Measurements from ENCODE around the gene ATAD3A. TPM values are rescaled to one million over a fixed set of nuclear protein-coding genes. Genes with fewer than 3 reads are reported as not detected.

ATAD3A gene
- total RNA-seq, 4 donors from 2014 or later: 18.3 to 29.3 (median 25.2) TPM

- intact Hi-C loops (cut with DNase I): no loop called here
- Histone ChIP-seq H3K27me3 (no peaks in the 10 kb centered on the region), H3K27ac (replicated peaks in 1 of 4) (peak overlapping the region in 1 of 4 donors; percentile 22), H3K4me3 (no peak overlapping the region), H3K9me3 (peaks cover 0 to 14% (median 10%) of the 10 kb centered on the region in 4 donors), H3K4me1 (peaks cover 10 to 41% (median 39%) of the 10 kb centered on the region in 4 donors), H3K36me3 (peaks cover 5 to 46% (median 20%) of the 10 kb centered on the region in 4 donors)
- no peak for DNase-seq (ENCODE audit: extremely low spot score)
- no peak for TF ChIP-seq POLR2AphosphoS5 (IDR thresholded peaks at IDR 0.05)
- no peak for TF ChIP-seq POLR2A (IDR thresholded peaks at IDR 0.05; ENCODE audit: low read depth)
- no peak for TF ChIP-seq EP300 (IDR thresholded peaks at IDR 0.05)
- TF ChIP-seq CTCF (IDR thresholded peaks at IDR 0.05): no peak
- no CpG with 5 or more reads among the region's 31 CpGs for WGBS
Measured at GRCh38 chr1:1534401-1535154, 22.6 kb downstream of the ATAD3A start.

GRCh38 chr1:1535201-1536018 lies 23.4 kb downstream of the ATAD3A start:
- WGBS: 94% methylated on average over 56 of the region's 66 CpGs
- H3K27ac ChIP-seq (replicated peaks in 1 of 4): peak overlapping the region in 1 of 4 donors; percentile 70
- peaks cover 0 to 14% (median 10%) of the 10 kb centered on the region in 4 donors for H3K9me3 ChIP-seq
- H3K27me3 ChIP-seq: no peaks in the 10 kb centered on the region
- intact Hi-C loops (cut with DNase I): no loop called here
- peaks cover 0 to 40% (median 15%) of the 10 kb centered on the region in 4 donors for H3K36me3 ChIP-seq
- TF ChIP-seq POLR2AphosphoS5 (IDR thresholded peaks at IDR 0.05) (no peak), CTCF (IDR thresholded peaks at IDR 0.05) (no peak), EP300 (IDR thresholded peaks at IDR 0.05) (no peak), POLR2A (IDR thresholded peaks at IDR 0.05; ENCODE audit: low read depth) (no peak)
- no peak for DNase-seq (ENCODE audit: extremely low spot score)
- no peak overlapping the region for H3K4me3 ChIP-seq
- peaks cover 10 to 44% (median 42%) of the 10 kb centered on the region in 4 donors for H3K4me1 ChIP-seq

- intact Hi-C loops (cut with DNase I): no loop called here
Measured at GRCh38 chr1:1536019-1536937, 24.3 kb downstream of the ATAD3A start.

More at GRCh38 chr1:1536019-1536937, 24.3 kb downstream of the ATAD3A start:
- Histone ChIP-seq H3K4me1 (peaks cover 16 to 53% (median 51%) of the 10 kb centered on the region in 4 donors), H3K36me3 (peaks cover 0 to 43% (median 17%) of the 10 kb centered on the region in 4 donors), H3K4me3 (no peak overlapping the region), H3K9me3 (peaks cover 0 to 12% (median 8%) of the 10 kb centered on the region in 4 donors), H3K27ac (replicated peaks in 1 of 4) (peak overlapping the region; percentile 34 to 70 (median 50)), H3K27me3 (no peaks in the 10 kb centered on the region)
- no peak for DNase-seq (ENCODE audit: extremely low spot score)
- 77% methylated on average over 37 of the region's 48 CpGs for WGBS
- TF ChIP-seq POLR2AphosphoS5 (IDR thresholded peaks at IDR 0.05) (no peak), POLR2A (IDR thresholded peaks at IDR 0.05; ENCODE audit: low read depth) (no peak), EP300 (IDR thresholded peaks at IDR 0.05) (no peak), CTCF (IDR thresholded peaks at IDR 0.05) (no peak)

Data from esophagus muscularis mucosa (tissue), 4 donors.